LNCAP (cell line): Measurements from ENCODE around the gene NR1H3.

ENCODE experiments used
- TF ChIP-seq, protein P1 (sequence below): fragments of 450-650 bp; IDR thresholded peaks from 2 replicates; pipeline ENCODE4 v1.5.1; 2017; ENCODE audit warnings: mild to moderate bottlenecking

NR1H3 gene

DNA sequence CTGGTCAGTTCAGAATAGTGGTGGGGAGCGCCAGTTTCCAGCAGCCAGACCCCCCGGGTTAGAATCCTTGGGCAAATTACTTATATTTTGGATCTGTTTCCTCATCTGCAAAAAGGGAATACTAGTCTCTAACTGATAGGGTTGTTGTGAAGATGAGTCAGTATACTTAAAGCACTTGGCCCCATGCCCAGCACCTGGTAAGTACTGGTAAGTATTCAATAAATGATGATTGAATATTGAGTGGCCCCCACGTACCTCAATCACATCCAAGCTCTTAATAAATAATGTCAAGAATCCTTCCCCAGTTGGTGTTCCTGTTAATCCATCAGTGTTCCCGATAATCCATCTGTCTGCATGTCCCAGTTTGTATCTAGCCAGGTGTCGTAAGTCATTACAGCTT is 21.3 kb upstream of the NR1H3 start:
- TF ChIP-seq, protein P1, sequence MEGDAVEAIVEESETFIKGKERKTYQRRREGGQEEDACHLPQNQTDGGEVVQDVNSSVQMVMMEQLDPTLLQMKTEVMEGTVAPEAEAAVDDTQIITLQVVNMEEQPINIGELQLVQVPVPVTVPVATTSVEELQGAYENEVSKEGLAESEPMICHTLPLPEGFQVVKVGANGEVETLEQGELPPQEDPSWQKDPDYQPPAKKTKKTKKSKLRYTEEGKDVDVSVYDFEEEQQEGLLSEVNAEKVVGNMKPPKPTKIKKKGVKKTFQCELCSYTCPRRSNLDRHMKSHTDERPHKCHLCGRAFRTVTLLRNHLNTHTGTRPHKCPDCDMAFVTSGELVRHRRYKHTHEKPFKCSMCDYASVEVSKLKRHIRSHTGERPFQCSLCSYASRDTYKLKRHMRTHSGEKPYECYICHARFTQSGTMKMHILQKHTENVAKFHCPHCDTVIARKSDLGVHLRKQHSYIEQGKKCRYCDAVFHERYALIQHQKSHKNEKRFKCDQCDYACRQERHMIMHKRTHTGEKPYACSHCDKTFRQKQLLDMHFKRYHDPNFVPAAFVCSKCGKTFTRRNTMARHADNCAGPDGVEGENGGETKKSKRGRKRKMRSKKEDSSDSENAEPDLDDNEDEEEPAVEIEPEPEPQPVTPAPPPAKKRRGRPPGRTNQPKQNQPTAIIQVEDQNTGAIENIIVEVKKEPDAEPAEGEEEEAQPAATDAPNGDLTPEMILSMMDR: no peak

DNA sequence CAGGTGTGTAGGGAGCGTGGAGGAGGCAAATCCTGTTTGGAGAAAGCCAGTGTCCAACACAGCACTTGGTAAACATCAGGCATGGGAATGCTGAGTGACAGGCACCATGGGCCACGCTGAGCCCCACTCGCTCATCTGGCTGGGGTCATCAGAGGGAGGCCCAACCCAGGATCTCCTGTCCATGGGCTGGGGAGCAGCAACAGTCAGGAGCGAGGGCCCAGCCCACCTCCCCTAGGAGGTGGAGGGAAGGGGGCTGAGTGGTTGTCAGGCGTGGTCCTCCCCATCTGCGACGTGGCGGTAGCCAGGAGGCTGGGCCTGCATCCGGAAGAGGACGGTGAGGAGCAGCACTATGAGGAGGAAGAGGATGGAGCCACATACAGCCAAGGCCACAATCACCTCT is 17.9 kb upstream of the NR1H3 start:
- TF ChIP-seq, protein P1: no peak

DNA sequence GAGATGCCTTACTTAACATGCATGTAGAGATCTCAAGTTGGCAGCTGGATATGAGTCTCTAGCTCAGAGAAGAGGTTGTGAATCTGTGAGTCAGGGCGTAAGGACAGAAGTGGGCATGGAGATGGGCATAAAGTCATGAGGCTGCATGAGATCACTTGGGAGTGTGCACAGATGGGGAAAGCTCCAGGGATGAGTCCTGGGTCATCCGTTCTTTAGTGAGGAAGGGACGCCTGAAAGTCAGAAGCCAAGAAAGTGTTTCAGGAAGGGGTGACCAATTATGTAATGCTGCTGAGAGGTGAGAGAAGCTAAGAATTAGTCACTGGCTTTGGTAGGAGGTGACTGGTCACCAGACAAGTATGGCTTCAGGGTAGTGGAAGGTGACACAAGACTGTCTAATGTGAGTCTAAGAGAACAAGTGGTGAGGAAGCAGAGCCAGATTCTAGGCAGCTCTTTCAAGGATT is 15.9 kb upstream of the NR1H3 start:
- TF ChIP-seq, protein P1: no peak

DNA sequence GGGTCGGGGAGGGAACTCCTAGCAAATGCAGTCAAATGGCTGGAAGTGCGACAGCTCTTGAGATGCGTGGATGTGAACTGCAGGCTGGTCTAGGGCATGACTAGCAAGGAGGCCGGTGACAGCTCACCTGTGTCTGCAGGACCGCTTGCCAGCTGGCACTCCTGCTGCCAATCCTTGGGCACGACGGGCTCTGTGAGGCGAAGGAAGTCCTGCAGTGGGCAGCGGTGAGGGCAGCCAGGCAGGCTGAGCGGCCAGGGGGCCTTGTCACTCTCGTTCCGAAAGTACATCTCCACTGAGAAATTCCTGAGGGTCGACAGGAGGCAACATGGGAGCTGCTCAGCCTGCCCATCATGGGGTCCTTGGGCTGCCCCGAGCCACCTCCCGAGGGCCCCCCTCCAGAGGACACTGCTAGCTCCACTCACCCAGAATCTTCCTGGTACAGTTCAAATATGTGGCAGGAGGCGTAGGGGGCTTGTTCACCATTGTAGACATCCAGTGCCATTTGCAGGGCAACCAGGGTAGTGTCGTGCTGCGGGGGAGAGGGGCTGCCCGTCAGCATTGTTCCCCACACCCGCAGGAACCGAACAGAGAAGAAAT is 15.1 kb upstream of the NR1H3 start:
- TF ChIP-seq, protein P1: no peak; the same call in 1 of the 2 replicates

DNA sequence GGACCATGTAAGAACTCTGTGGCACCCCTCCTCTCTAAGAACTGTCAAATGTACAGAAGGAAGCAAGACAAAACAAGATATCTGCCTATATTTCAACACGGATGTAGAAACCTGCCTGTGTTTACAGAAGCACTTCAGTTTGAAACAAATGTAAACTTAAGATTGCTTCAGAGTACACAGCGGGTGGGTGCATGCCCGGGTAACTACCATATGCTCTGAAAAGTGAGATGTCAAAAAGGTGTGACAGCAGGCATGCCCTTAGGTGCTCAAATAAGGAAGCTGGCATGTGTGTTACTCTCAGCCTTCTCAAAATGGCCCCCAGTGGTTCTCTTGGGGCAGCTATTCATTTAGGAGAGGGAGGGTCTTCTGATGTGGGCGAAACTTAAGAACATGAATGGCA is 14.3 kb upstream of the NR1H3 start:
- TF ChIP-seq, protein P1: no peak

DNA sequence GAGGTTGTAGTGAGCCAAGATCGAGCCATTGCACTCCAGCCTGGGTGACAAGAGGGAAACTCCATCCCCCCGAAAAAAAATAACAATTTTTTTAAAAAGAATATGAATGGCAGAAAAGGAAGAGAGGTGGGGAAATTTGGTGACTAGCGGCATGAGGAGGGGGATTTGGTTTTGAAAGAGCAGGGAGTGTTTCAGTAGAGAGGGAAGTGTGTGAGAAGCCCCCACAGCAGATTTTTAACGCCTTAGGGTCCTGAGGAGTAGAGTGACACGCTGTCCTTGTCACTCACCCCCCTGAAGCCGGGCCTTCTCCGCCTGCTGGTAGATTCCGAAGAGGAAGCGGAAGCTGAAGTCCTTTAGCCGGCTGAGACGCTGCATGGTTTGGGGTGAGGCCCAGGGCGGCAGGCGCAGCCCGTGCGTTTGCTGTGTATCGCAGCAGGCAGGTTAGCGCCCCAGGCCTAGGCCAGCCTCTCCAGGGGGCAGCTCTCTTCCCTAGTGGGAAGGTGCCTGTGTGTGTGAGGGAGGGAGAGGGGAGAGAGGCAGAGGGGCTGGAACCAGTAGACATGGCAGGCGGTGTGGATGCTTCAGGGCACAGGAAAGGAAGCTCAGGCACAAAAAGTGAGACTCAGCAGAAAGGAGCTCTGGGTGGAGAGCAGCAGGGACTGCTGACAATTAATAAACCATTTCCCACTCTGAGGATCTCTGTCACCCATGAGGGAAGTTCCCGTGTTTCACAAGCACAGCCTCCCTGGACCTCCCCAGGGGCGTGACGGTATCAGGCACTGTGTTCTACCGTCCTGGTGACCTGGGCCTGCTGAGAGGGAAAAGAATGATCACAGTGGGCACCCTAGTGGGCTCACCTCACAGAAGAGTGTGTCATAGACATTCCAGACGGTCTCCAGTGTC is 13.1 kb upstream of the NR1H3 start:
- TF ChIP-seq, protein P1: no peak

DNA sequence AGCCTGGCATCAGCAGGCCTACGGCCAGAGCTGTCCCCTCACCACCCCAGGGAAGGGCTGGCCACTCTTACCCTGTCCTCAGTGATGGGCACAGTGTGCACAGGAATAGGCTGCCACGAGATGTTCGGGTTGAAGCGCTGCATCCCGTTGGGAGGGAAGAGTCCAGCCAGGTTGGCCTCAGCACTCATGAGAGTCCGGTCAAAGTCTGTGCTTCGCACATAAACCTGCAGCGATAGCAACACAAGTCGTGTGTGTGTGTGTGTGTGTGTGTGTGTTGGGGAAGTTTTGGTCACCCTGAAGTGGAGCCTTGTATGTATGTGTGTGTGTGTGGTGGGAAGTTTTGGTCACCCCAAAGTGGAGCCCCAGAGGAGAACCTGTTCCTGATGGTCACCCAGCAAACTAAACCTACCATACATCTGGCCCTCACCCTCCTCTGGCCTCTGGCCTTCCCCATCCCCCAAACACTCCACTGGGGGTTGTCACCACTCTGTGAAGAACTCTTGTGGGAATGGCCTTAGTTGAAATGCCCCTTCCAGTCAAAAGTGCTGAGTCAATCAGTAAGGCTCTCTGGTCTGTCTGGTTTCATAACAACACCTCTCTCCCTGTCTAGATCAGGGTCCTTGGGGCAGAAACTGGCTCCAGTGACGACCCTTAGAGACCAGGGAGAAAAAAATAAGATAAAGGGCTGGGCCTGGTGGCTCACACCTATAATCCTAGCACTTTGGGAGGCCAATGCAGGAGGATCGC is 12.0 kb upstream of the NR1H3 start:
- TF ChIP-seq, protein P1: no peak
